ENCODE data around the gene NBDY.
"Not testable (repeated sequence)": the region's sequence is repeated elsewhere in the genome, so short reads cannot be mapped to it uniquely, and the experiment has no call there.

Gene NBDY

GRCh38 chrX:56764153-56764974, 35.3 kb downstream of the NBDY start:
- DNase-seq (ENCODE audit: low read depth in 2 of 2) = no peak

GRCh38 chrX:56764975-56765791, 36.1 kb downstream of the NBDY start:
- DNase-seq (ENCODE audit: low read depth in 2 of 2) = no peak

- DNase-seq (ENCODE audit: low read depth in 2 of 2) = no peak
Measured at GRCh38 chrX:56765811-56766553, 36.9 kb downstream of the NBDY start.

- no peak for DNase-seq (ENCODE audit: low read depth in 2 of 2)
Measured at GRCh38 chrX:56766554-56767347, 37.7 kb downstream of the NBDY start.

GRCh38 chrX:56767348-56768119, 38.5 kb downstream of the NBDY start:
- DNase-seq (ENCODE audit: low read depth in 2 of 2) = not testable (repeated sequence)

- not testable (repeated sequence) for DNase-seq (ENCODE audit: low read depth in 2 of 2)
Measured at GRCh38 chrX:56768120-56768660, 39.1 kb downstream of the NBDY start.

GRCh38 chrX:56772675-56773521, 43.9 kb downstream of the NBDY start:
- DNase-seq (ENCODE audit: low read depth in 2 of 2) = not testable (repeated sequence)

- DNase-seq (ENCODE audit: low read depth in 2 of 2) = not testable (repeated sequence)
Measured at GRCh38 chrX:56773522-56774060, 44.5 kb downstream of the NBDY start.

- DNase-seq (ENCODE audit: low read depth in 2 of 2) = not testable (repeated sequence)
Measured at GRCh38 chrX:56778099-56778923, 49.3 kb downstream of the NBDY start.

- DNase-seq (ENCODE audit: low read depth in 2 of 2) = not testable (repeated sequence)
Measured at GRCh38 chrX:56778924-56779468, 50.0 kb downstream of the NBDY start.

GRCh38 chrX:56780681-56781649, 51.9 kb downstream of the NBDY start:
- not testable (repeated sequence) for DNase-seq (ENCODE audit: low read depth in 2 of 2)

GRCh38 chrX:56782352-56782751, 53.3 kb downstream of the NBDY start:
- no peak for DNase-seq (ENCODE audit: low read depth in 2 of 2)

- no peak for DNase-seq (ENCODE audit: low read depth in 2 of 2)
Measured at GRCh38 chrX:56782791-56783449, 53.9 kb downstream of the NBDY start.

GRCh38 chrX:56783450-56783831, 54.4 kb downstream of the NBDY start:
- DNase-seq (ENCODE audit: low read depth in 2 of 2) = no peak

- no peak for DNase-seq (ENCODE audit: low read depth in 2 of 2)
Measured at GRCh38 chrX:56783996-56784620, 55.1 kb downstream of the NBDY start.

- DNase-seq (ENCODE audit: low read depth in 2 of 2) = no peak
Measured at GRCh38 chrX:56784666-56785065, 55.6 kb downstream of the NBDY start.

Data from stimulated activated CD4-positive, alpha-beta T cell treated with anti-CD3 and anti-CD28 coated beads, Interleukin-4, amount 100 ng/mL, for 48 hours (primary cell).